Naive B cell (primary cell): ENCODE results near the gene CCDC107. TPM values are rescaled to one million over a fixed set of nuclear protein-coding genes. Genes with fewer than 3 reads are reported as not detected.
"Not testable (repeated sequence)": the region's sequence is repeated elsewhere in the genome, so short reads cannot be mapped to it uniquely, and the experiment has no call there.

Experiments used
- ATAC-seq, 2 donors: fragments of 150-1000 bp; cut with Tn5 transposase; 2 replicates each; pipeline ENCODE4 v1.10.0; 2021; ENCODE audit warnings: low read depth in 2 of 2, mild to moderate bottlenecking in 2 of 2, moderate library complexity in 2 of 2
- DNase-seq: peaks from one replicate; pipeline ENCODE4 v3.0.0; 2022
- H3K27ac Mint-ChIP-seq, 6 donors: one replicate each; pipeline ENCODE4 v1.8.0; 2020 to 2022; ENCODE audit warnings: mild to moderate bottlenecking in 6 of 6, mixed read lengths in 6 of 6, moderate library complexity in 5 of 6, inconsistent platforms in 2 of 6
- H3K27me3 Mint-ChIP-seq, 3 donors: one replicate each; pipeline ENCODE4 v1.8.0; 2021 to 2022; ENCODE audit warnings: mixed read lengths in 3 of 3, mild to moderate bottlenecking in 1 of 3
- H3K36me3 Mint-ChIP-seq, 2 donors: one replicate each; pipeline ENCODE4 v1.8.0; 2020 to 2022; ENCODE audit warnings: mixed read lengths in 2 of 2, inconsistent platforms in 1 of 2, mild to moderate bottlenecking in 1 of 2
- H3K4me1 Mint-ChIP-seq, 3 donors: one replicate each; pipeline ENCODE4 v1.8.0; 2020 to 2022; ENCODE audit warnings: mixed read lengths in 3 of 3, inconsistent platforms in 1 of 3, mild to moderate bottlenecking in 1 of 3, moderate library complexity in 1 of 3
- H3K4me3 Mint-ChIP-seq, 8 donors: one replicate each; pipeline ENCODE4 v1.8.0; 2020 to 2022; ENCODE audit warnings: mild to moderate bottlenecking in 8 of 8, mixed read lengths in 8 of 8, moderate library complexity in 8 of 8, inconsistent platforms in 2 of 8
- H3K9me3 Mint-ChIP-seq, 7 donors: one replicate each; pipeline ENCODE4 v1.8.0; 2020 to 2022; ENCODE audit warnings: mixed read lengths in 7 of 7, mild to moderate bottlenecking in 5 of 7, inconsistent platforms in 2 of 7, moderate library complexity in 1 of 7
- polyA plus RNA-seq, 6 donors: library from polyadenylated mRNA; unstranded; fragments of 300-500 nt; fragmentation: Illumina TruSeq; gene quantifications; one replicate each; pipeline ENCODE4 v1.2.3, GENCODE V29; 2021; ENCODE audit warnings: low read depth in 6 of 6

The CCDC107 gene
- polyA plus RNA-seq, 6 donors from 2014 or later, result 42.7 to 60.2 (median 51.5) TPM

DNA sequence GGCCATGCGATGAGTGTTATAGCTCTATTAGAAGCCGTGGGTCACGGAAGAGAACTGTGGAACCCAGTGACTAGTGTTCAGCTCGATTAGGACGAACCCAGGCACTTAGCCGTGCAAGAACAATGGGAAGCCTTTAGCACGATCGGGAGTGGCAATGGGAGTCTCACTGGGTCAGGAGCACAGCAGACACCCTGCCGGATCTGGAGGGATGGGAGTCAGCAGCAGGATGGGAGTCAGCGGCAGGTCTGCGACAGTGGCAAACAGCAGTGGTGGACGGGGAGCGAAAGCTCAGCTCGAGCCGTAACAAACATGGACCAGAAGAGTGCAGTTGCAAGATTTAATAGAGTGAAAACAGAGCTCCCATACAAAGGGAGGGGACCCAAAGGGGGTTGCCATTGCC is 17.7 kb upstream of the CCDC107 start:
- not testable (repeated sequence) for ATAC-seq, H3K27me3 Mint-ChIP-seq, DNase-seq, H3K9me3 Mint-ChIP-seq, H3K36me3 Mint-ChIP-seq
- peak overlapping the region in 5 of 6 donors; percentile 82 to 96 (median 92) for H3K27ac Mint-ChIP-seq
- peak overlapping the region; percentile 30 to 85 (median 72) for H3K4me3 Mint-ChIP-seq
- peaks cover 61 to 97% (median 83%) of the 10 kb centered on the region in 3 donors for H3K4me1 Mint-ChIP-seq

DNA sequence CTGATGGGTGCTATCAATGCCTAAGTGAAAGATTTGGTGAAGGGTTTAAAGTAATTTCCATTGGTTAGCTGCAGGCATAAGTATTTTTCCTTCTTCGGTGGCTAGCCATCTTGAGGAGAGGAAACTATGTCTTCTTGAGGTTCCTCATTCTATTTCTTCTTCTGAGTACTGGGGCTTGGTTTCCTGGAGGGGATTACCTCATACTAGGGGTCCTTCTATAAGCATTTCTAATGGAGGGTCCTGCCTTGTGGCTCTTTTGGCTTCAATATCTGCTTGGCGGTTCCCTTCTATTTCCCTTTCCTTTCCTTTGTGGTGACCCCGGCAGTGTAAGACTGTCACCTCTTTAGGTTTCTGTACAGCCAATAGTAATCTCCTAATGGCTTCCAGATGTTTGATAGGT is 16.6 kb upstream of the CCDC107 start:
- not testable (repeated sequence) for H3K9me3 Mint-ChIP-seq, H3K27me3 Mint-ChIP-seq, H3K36me3 Mint-ChIP-seq, ATAC-seq, DNase-seq
- H3K4me1 Mint-ChIP-seq, result peaks cover 57 to 94% (median 81%) of the 10 kb centered on the region in 3 donors
- peak overlapping the region; percentile 44 to 83 (median 67) for H3K4me3 Mint-ChIP-seq
- H3K27ac Mint-ChIP-seq, result peak overlapping the region; percentile 74 to 93 (median 90)

DNA sequence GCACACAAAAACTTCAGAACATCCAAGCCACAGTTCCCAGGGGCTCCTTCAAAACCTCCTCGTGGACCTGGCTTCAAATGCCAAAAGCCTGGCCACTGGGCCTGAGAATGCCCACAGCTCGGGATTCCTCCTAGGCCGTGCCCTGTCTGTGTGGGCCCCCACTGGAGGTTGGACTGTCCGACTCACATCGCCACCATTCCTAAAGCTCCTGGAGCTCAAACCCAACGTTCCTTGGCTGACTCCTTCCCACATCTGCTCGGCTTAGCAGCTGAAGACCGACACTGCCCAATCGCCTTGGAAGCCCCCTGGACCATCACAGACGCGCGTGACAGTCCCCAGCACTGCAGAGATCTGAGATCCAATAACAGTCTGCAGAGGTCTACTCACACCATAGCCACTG is 15.0 kb upstream of the CCDC107 start:
- H3K9me3 Mint-ChIP-seq, result peaks cover 0 to 4% (median 0%) of the 10 kb centered on the region in 7 donors
- H3K36me3 Mint-ChIP-seq, result peaks cover 0 to 8% of the 10 kb centered on the region in 2 donors
- H3K4me1 Mint-ChIP-seq, result peaks cover 51 to 87% (median 75%) of the 10 kb centered on the region in 3 donors
- peak overlapping the region in 6 of 8 donors; percentile 10 to 53 (median 33) for H3K4me3 Mint-ChIP-seq
- no peak for ATAC-seq
- peak overlapping the region in 5 of 6 donors; percentile 78 to 99 (median 91) for H3K27ac Mint-ChIP-seq
- H3K27me3 Mint-ChIP-seq, result no peaks in the 10 kb centered on the region
- DNase-seq, result no peak

DNA sequence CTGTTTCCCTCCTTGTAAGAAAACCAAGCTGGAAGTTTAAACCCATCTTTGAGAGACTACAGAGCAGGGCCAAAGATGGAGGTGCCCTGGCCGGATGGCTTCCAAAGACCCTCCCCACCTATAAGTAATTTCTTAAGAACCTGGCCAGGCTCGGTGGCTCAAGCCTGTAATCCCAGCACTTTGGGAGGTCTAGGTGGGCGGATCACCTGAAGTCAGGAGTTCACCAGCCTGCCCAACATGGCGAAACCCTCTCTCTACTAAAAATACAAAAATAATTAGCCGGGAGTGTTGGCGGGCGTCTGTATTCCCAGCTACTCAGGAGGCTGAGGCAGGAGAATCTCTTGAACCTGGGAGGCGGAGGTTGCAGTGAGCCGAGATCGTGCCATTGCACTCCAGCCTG is 12.4 kb upstream of the CCDC107 start:
- H3K36me3 Mint-ChIP-seq, ATAC-seq, H3K27me3 Mint-ChIP-seq, H3K9me3 Mint-ChIP-seq, DNase-seq: not testable (repeated sequence)
- Mint-ChIP-seq H3K4me3 (peak overlapping the region; percentile 96 to 99 (median 98)), H3K27ac (peak overlapping the region; percentile 96 to 99 (median 98)), H3K4me1 (peaks cover 55 to 87% (median 82%) of the 10 kb centered on the region in 3 donors)

DNA sequence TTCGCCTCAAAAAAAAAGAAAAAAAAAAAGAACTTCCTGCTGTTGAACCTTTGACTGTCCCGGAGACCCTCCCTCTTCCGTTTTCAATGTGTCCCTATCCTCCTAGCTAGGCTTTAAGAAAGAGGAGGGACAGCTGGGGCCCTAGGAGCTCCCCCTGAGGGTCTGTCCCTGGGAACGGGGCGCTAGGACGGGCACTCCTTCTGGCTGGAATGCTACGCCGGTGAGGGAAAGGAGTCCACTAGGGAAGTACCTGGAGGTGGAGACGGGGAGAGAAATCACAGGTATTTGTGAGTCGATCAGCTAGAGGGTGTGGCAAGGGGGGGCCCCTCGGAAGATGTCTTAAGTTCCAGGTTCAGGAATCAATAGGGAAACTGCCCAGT is 11.9 kb upstream of the CCDC107 start:
- no peaks in the 10 kb centered on the region for H3K9me3 Mint-ChIP-seq

DNA sequence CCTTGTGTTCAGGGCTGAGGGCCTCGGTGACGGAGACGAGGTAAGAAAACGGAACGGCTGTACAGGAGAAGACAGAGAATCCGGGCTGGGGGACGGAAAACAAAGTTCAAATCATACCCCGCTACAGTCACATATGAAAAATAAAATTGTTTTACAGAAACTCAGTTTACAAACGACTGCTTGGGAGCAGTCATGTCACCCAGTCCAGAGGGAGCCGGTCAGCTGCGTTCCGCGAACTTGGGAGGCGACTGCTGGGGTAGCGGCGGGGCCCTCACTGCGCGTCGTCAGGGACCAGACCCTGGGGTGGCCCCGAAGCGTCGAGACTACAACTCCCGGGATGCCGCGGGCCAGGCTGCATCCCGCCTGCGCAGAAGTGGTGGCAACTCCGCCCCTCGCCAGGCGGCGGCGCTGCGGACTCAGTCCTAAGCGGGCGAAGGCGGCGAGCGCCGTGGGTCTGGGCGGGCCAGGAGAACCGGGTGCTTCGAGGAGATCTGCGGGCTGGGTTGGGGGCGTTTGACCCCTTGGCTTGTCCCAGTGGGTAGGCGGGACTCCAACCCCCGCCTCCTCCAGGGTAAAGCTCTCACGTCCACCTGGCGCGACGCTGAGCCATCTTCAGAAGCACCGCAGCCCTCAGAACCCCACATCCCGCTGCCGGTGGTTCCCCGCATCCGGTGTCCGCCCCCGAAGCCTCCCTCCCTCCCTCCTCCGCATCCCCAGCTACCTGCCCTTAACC is 11.4 kb upstream of the CCDC107 start:
- Mint-ChIP-seq H3K27me3 (no peaks in the 10 kb centered on the region), H3K36me3 (no peaks in the 10 kb centered on the region), H3K27ac (peak overlapping the region; percentile 96 to 99 (median 98)), H3K4me3 (peak overlapping the region; percentile 96 to 99 (median 98)), H3K4me1 (peaks cover 55 to 87% (median 82%) of the 10 kb centered on the region in 3 donors), H3K9me3 (no peaks in the 10 kb centered on the region)
- peak; percentile 92 for DNase-seq
- ATAC-seq, result peak; percentile 83 to 86

More for the DNA sequence above, 11.9 kb upstream of the CCDC107 start:
- peaks cover 57 to 87% (median 82%) of the 10 kb centered on the region in 3 donors for H3K4me1 Mint-ChIP-seq
- DNase-seq (no peak), ATAC-seq (no peak)
- peak overlapping the region; percentile 96 to 99 (median 98) for H3K27ac Mint-ChIP-seq
- no peaks in the 10 kb centered on the region for H3K27me3 Mint-ChIP-seq
- H3K36me3 Mint-ChIP-seq, result no peaks in the 10 kb centered on the region
- H3K4me3 Mint-ChIP-seq, result peak overlapping the region; percentile 96 to 99 (median 98)

DNA sequence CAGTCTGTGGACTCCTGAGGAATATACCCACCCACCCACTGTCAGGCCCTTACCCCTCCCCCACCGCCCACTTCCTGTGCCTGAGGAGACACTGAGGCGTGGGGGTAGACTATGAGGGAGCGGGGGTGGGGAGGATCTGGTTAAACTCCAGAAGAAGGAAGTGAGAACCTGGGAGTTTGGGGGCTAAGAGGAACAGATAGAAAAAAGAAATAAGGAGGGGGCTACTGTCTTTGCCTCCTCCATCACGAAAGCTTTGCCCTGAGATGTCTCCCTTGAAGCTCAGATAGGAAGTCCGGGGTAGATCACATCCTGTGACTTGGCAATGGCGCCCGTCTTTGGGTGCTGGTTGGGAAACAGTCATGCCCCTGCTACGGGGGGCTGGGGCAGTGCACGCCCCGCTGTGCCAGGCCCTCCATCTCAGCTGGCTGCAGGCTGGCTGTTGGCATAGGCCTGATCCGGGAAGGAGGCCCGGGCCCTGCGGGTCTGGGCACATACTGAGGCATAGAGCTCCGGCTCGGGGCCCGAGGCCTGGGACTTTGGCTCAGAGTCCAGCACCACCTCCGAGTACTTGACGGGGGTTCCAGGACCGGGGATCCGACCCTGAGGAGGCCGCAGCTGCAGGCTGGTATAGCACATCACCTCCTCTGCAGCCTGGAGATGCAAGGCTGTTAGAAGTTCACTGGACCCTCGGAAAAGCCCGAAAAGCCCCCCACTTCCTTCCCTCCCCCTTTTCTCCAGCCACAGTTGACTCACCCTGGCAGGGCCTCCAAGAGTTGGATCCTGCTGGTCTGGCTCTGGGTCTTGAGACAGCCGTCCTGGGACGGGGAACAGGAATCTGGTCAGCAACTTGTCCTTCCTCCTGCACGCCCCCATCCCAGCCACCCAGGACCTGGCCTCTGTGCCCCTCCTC is 8.4 kb upstream of the CCDC107 start:
- H3K27me3 Mint-ChIP-seq, result no peaks in the 10 kb centered on the region
- DNase-seq (peak; percentile 37), ATAC-seq (no peak)
- peak overlapping the region; percentile 90 to 98 (median 94) for H3K27ac Mint-ChIP-seq
- no peaks in the 10 kb centered on the region for H3K9me3 Mint-ChIP-seq
- H3K36me3 Mint-ChIP-seq, result no peaks in the 10 kb centered on the region
- H3K4me1 Mint-ChIP-seq, result peaks cover 44 to 78% (median 66%) of the 10 kb centered on the region in 3 donors
- H3K4me3 Mint-ChIP-seq, result peak overlapping the region; percentile 82 to 98 (median 95)

DNA sequence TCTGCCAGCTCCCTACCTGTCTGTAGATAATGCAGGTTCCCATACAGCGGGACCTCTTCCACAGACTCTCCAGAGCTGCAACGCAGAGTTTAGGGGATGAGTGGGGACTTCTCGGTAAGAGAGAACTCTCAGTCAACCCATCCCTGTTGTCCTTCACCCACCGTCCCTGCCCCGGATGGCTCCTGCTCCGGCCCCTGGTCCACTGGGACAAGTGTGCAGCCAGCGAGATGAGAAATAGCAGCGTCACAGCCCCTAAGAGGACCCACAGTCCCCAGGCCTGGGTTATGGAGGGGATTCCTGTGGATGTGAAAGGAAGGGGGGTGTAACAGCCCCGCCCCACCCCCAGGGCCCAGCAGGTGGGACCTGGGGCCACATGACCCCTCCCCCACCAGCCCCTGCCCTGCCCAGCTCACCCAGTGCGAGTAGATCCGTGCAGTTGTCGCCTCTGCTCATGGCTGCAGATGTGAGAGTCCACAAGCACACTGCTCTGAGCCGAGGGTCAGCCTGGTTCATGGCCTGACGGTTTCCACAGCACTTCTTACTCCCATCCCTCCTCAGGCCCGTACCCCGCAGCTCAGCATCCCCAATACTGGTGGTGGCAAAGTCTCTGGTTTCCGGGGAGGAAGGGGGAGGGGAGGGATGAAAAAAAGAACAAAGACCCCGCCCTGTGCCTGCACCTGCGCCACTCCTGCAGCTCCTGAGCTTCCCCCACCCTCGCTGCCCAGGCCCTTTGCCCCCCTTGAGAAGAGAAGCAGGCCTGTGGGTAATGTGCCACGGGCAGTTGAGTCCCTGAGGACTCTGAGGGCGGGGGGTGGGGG is 7.5 kb upstream of the CCDC107 start, which contains the start of gene SIT1:
TSS of gene SIT1 (minus strand) at position 591 of the 818 bp plus-strand sequence. CDS start at position 513, 78 bp downstream.
- Mint-ChIP-seq H3K4me1 (peaks cover 46 to 75% (median 57%) of the 10 kb centered on the region in 3 donors), H3K9me3 (no peaks in the 10 kb centered on the region), H3K36me3 (no peaks in the 10 kb centered on the region), H3K27me3 (no peaks in the 10 kb centered on the region), H3K27ac (peak within 1 kb of the TSS; percentile 79 to 96 (median 92)), H3K4me3 (peak within 1 kb of the TSS; percentile 82 to 98 (median 95))
- ATAC-seq, result no peak
- peak; percentile 42 for DNase-seq

DNA sequence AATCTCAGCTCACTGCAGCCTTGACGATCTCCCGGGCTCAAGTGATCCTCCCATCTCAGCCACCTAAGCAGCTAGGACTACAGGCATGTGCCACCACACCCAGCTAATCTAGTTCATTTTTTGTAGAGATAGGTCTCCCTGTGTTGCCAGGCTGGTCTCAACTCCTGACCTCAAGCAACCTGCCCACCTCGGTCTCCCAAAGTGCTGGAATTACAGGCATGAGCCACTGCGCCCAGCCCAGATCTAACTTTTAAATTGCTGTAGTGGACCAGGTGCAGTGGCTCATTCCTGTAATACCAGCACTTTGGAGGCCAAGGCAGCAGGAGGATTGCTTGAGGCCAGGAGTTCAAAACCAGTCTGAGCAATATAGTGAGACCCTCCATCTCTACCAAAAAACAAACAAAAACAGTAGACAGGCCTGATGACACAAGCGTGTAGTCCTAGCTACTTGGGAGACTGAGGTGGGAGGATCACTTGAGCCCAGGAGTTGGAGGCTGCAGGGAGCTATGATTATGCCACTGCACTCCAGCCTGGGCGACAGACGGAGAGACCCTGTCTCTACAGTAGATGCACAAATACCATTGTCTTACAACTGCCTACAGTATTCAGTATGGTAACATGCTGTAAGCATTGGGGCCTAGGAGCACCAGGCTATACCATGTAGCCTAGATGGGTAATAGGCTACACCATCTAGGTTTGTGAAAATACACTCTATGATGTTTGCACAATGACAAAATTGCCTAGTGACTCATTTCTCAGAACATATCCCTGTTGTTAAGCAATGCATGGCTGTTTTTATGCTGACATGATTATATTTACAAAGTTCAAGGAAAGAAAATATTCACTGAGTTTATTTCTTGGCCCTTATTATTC is 5.9 kb upstream of the CCDC107 start:
- H3K27me3 Mint-ChIP-seq, result no peaks in the 10 kb centered on the region
- DNase-seq (no peak), ATAC-seq (no peak)
- H3K4me1 Mint-ChIP-seq, result peaks cover 54 to 84% (median 64%) of the 10 kb centered on the region in 3 donors
- H3K9me3 Mint-ChIP-seq, result no peaks in the 10 kb centered on the region
- no peaks in the 10 kb centered on the region for H3K36me3 Mint-ChIP-seq
- H3K4me3 Mint-ChIP-seq, result peak overlapping the region; percentile 29 to 98 (median 86)
- H3K27ac Mint-ChIP-seq, result peak overlapping the region in 5 of 6 donors; percentile 17 to 96 (median 52)

DNA sequence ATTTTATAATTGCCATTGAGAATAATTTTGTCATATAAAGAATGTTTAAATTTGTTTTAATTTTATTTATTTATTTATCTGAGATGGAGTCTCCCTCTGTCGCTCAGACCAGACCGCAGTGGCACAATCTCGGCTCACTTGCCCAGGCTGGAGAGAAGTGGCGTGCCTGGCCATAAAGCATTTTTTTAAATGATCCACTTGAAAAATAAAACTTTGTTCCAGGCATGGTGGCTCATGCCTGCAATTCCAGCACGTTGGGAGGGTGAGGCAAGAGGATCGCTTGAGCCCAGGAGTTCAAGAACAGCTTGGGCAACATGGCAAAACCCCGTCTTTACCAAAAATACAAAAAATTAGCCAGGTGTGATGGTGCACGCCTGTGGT is 5.3 kb upstream of the CCDC107 start:
- Mint-ChIP-seq H3K9me3 (peaks cover 0 to 3% (median 0%) of the 10 kb centered on the region in 7 donors), H3K4me3 (no peak overlapping the region), H3K4me1 (peaks cover 54 to 84% (median 64%) of the 10 kb centered on the region in 3 donors), H3K27ac (no peak overlapping the region), H3K36me3 (no peaks in the 10 kb centered on the region), H3K27me3 (peaks cover 0 to 3% (median 3%) of the 10 kb centered on the region in 3 donors)
- no peak for ATAC-seq
- no peak for DNase-seq

DNA sequence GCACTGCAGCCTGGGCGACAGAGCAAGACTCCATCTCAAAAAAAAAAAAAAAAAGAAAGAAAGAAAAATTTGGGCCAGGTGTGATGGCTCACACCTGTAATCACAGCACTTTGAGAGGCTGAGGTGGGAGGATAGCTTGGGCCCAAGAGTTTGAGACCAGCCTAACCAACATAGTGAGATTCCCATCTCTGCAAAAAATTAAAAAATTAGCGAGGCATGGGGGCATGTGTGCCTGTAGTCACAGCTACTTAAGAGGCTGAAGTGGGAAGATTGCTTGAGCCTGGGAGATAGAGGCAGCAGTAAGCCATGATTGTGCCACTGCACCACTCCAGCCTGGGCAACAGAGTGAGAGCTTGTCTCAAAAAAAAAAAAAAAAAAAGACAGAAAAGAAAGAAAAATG is 4.5 kb upstream of the CCDC107 start:
- Mint-ChIP-seq H3K4me3 (peak overlapping the region in 1 of 8 donors; percentile 5), H3K4me1 (peaks cover 49 to 78% (median 62%) of the 10 kb centered on the region in 3 donors), H3K36me3 (no peaks in the 10 kb centered on the region), H3K27me3 (peaks cover 0 to 5% (median 5%) of the 10 kb centered on the region in 3 donors), H3K27ac (peak overlapping the region in 5 of 6 donors; percentile 20 to 93 (median 77)), H3K9me3 (peaks cover 0 to 5% (median 0%) of the 10 kb centered on the region in 7 donors)
- no peak for DNase-seq
- ATAC-seq, result no peak

DNA sequence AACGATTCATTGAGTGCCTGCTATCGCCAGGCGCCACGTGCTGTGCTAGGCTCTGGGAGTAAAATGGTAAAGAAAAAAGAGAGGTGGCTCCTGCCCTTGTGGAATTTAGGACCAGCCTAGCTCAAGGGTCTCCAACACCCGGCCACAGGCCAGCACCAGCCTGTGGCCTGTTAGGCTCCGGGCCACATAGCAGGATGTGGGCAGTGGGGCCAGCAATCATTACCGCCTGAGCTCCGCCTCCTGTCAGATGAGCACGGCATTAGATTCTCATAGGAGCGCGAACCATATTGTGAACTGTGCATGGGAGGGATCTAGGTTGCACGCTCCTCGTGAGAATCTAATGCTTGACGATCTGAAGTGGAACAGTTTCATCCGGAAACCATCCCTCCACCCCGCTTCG is 1.7 kb upstream of the CCDC107 start:
- ATAC-seq (no peak), DNase-seq (no peak)
- Mint-ChIP-seq H3K4me1 (peaks cover 49 to 78% (median 59%) of the 10 kb centered on the region in 3 donors), H3K36me3 (no peaks in the 10 kb centered on the region), H3K27ac (peak overlapping the region; percentile 98 to 100 (median 100)), H3K4me3 (peak overlapping the region in 7 of 8 donors; percentile 58 to 94 (median 89)), H3K27me3 (peaks cover 0 to 5% (median 5%) of the 10 kb centered on the region in 3 donors), H3K9me3 (peaks cover 0 to 5% (median 0%) of the 10 kb centered on the region in 7 donors)
